ENCODE results near the gene MAP3K7.

Gene MAP3K7

DNA sequence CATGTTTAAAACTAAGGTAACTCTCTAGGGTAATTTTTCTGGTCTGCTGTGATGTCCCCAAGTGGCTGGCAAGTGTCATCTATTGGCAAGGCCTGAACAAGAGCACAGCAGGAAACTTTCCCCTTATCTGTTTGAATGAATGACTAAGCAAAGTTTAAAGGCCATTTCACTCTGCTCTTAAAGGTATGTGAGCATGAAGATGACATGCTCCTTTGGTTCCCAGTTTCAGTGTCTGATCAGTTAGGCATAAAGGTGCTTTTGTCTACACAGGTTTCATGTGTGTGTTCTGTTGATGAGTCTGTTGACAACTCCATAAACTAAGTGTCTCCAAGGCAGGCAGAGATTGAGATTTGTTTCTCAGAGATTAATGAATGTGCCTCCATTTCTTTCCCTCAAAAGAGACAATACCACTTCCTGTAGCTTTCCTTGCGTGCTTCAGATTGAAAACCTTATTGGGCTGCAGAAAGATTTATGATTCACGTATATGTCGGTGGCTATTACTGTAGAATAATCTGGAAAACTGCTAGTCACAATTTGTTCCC, 83.9 kb downstream of the MAP3K7 start:
- H3K4me1 ChIP-seq (ENCODE audit: control insufficient read depth in 5 of 5, insufficient read depth in 5 of 5, low read length in 5 of 5) = no peaks in the 10 kb centered on the region
- H3K4me3 ChIP-seq (ENCODE audit: low read depth in 1 of 5, low read length in 5 of 5) = no peak overlapping the region
- no peak overlapping the region for H3K9ac ChIP-seq (ENCODE audit: low read length in 5 of 5)
- H3K9me3 ChIP-seq (ENCODE audit: control insufficient read depth in 5 of 5, low read length in 5 of 5) = peaks cover 0 to 1% (median 0%) of the 10 kb centered on the region in 5 donors
- H3K36me3 ChIP-seq (ENCODE audit: control insufficient read depth in 5 of 5, insufficient read depth in 5 of 5, low read length in 5 of 5) = peaks cover 0 to 2% (median 0%) of the 10 kb centered on the region in 5 donors
- H3K27me3 ChIP-seq (ENCODE audit: control insufficient read depth in 5 of 5, insufficient read depth in 4 of 5, low read length in 5 of 5) = no peaks in the 10 kb centered on the region
- H3K27ac ChIP-seq (ENCODE audit: low read depth, low read length) = no peak overlapping the region

DNA sequence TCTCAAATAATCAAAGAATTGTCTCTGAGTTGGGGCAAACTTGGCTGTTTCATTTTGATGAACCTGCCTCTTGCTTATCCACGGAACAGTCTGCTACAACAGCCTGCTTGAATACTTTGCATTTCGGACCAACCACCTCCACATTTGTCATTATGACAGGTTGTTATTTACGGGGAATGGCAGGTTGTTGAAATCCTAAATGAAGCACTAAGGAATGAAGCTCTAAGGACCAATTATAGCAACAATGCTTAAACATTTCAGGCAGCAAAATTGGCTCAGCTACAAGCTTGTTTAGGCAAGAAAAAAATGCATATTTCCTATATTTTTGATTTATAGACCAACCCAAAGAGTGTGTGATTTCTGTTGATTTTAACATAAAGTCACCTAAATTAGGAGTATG, 84.5 kb downstream of the MAP3K7 start:
- Histone ChIP-seq H3K9me3 (ENCODE audit: control insufficient read depth in 5 of 5, low read length in 5 of 5) (no peaks in the 10 kb centered on the region), H3K9ac (ENCODE audit: low read length in 5 of 5) (no peak overlapping the region), H3K27me3 (ENCODE audit: control insufficient read depth in 5 of 5, insufficient read depth in 4 of 5, low read length in 5 of 5) (no peaks in the 10 kb centered on the region), H3K4me3 (ENCODE audit: low read depth in 1 of 5, low read length in 5 of 5) (no peak overlapping the region), H3K27ac (ENCODE audit: low read depth, low read length) (no peak overlapping the region), H3K36me3 (ENCODE audit: control insufficient read depth in 5 of 5, insufficient read depth in 5 of 5, low read length in 5 of 5) (peaks cover 0 to 2% (median 0%) of the 10 kb centered on the region in 5 donors), H3K4me1 (ENCODE audit: control insufficient read depth in 5 of 5, insufficient read depth in 5 of 5, low read length in 5 of 5) (no peaks in the 10 kb centered on the region)

DNA sequence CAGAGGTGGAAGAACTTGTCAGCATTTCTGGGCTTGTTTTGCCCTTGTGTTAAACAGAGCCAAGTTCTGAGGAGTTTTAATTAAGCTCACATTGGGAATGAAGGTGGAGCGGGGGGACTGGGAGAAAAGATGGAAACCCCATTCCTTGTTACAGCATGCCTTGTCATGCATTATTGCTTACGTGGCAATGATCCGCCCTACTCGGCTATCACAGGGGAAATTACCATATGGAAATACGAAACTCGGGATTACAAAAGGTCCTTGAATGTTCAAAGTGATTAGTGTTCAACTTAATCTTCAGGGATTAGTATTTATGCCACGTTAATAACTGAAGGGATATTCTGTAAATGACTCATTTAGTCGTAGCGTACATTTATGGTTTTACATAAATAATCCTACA, 86.4 kb downstream of the MAP3K7 start:
- Histone ChIP-seq H3K9ac (ENCODE audit: low read length in 5 of 5) (no peak overlapping the region), H3K27ac (ENCODE audit: low read depth, low read length) (no peak overlapping the region), H3K27me3 (ENCODE audit: control insufficient read depth in 5 of 5, insufficient read depth in 4 of 5, low read length in 5 of 5) (no peaks in the 10 kb centered on the region), H3K4me3 (ENCODE audit: low read depth in 1 of 5, low read length in 5 of 5) (no peak overlapping the region), H3K9me3 (ENCODE audit: control insufficient read depth in 5 of 5, low read length in 5 of 5) (no peaks in the 10 kb centered on the region), H3K4me1 (ENCODE audit: control insufficient read depth in 5 of 5, insufficient read depth in 5 of 5, low read length in 5 of 5) (no peaks in the 10 kb centered on the region), H3K36me3 (ENCODE audit: control insufficient read depth in 5 of 5, insufficient read depth in 5 of 5, low read length in 5 of 5) (peaks cover 0 to 2% (median 0%) of the 10 kb centered on the region in 5 donors)

DNA sequence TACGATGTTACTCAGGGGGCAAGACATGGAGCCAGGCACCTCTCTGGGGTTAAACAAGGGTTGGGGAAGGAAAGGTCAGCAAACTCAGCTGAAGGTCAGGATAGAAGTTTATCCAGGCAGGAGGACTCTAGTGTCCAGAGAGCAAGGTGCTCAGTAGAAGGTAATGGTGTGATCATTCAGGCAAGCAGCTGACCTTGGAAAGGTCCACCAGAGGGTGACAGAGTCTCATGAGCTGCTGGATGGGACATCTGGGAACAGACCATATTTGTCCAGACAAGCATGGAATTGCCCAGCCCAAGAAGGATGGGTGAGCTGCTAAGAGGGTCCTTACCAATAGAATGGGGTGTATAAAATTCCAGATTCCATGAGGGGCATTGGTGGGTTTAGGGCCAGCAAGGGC, 89.5 kb downstream of the MAP3K7 start:
- Histone ChIP-seq H3K4me3 (ENCODE audit: low read depth in 1 of 5, low read length in 5 of 5) (no peak overlapping the region), H3K9me3 (ENCODE audit: control insufficient read depth in 5 of 5, low read length in 5 of 5) (no peaks in the 10 kb centered on the region), H3K36me3 (ENCODE audit: control insufficient read depth in 5 of 5, insufficient read depth in 5 of 5, low read length in 5 of 5) (no peaks in the 10 kb centered on the region), H3K27ac (ENCODE audit: low read depth, low read length) (no peak overlapping the region), H3K4me1 (ENCODE audit: control insufficient read depth in 5 of 5, insufficient read depth in 5 of 5, low read length in 5 of 5) (peaks cover 0 to 10% (median 0%) of the 10 kb centered on the region in 5 donors), H3K9ac (ENCODE audit: low read length in 5 of 5) (no peak overlapping the region), H3K27me3 (ENCODE audit: control insufficient read depth in 5 of 5, insufficient read depth in 4 of 5, low read length in 5 of 5) (peaks cover 0 to 3% (median 0%) of the 10 kb centered on the region in 5 donors)

DNA sequence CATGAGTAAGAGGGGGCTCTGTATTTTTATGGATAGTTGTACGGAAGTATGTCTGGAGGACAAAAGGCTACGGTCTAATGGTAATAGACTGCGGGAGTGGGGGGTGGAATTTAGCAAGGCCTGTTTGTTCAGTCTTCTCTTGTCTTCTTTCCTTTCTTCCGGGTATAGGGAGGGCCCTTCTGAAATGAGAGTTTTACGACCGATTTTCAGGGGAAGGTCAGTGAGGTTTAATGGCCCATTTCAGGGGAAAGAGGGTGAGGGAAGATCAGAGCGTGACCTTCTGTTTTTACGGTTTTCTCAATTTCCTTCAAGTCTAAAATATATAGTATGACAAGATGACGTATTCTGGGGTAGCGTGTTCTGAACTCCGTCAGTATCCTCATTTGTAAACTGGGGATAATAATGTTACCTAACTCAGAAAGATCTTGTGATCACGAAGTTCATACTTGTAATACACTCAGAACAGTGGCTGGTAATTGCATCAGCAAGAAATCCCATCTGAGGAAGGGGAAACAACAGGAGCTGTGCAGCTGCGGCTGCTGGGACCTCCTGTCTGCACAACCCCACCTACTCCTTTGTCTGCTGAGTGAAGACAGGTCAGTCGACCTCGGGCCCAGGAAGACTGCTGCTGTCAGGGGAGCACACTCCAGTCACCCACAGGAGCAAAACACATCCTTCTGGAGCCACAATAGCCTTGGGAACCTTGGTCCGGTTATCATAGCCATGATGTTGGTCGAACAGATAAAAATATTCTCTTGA, 90.4 kb downstream of the MAP3K7 start:
- Histone ChIP-seq H3K9ac (ENCODE audit: low read length in 5 of 5) (no peak overlapping the region), H3K27me3 (ENCODE audit: control insufficient read depth in 5 of 5, insufficient read depth in 4 of 5, low read length in 5 of 5) (peaks cover 0 to 3% (median 0%) of the 10 kb centered on the region in 5 donors), H3K4me1 (ENCODE audit: control insufficient read depth in 5 of 5, insufficient read depth in 5 of 5, low read length in 5 of 5) (peaks cover 0 to 10% (median 0%) of the 10 kb centered on the region in 5 donors), H3K4me3 (ENCODE audit: low read depth in 1 of 5, low read length in 5 of 5) (no peak overlapping the region), H3K9me3 (ENCODE audit: control insufficient read depth in 5 of 5, low read length in 5 of 5) (no peaks in the 10 kb centered on the region), H3K27ac (ENCODE audit: low read depth, low read length) (no peak overlapping the region), H3K36me3 (ENCODE audit: control insufficient read depth in 5 of 5, insufficient read depth in 5 of 5, low read length in 5 of 5) (no peaks in the 10 kb centered on the region)

DNA sequence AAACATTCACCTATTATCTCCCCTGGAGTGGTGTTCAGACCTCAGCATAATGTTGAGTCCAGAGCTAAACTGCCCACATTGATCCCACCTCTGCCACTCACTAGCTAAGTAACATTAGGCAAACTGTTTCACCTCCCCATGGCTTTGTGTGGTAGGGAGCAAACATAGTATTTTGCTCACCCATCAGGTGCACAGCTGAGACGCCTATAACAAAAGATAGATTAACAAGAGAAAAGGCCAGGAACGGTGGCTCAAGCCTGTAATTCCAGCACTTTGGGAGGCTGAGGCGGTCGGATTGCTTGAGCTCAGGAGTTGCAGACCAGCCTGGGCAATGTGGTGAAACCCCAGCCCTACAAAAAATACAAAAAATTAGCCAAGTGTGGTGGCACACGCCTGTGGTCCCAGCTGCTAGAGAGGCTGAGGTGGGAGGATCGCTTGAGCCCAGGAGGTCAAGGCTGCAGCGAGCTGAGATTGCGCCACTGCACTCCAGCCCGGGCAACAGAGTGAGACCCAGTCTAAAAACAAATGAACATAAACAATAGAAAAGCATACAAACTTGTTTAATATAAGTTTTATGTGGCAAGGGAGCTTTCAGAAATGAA, 91.6 kb downstream of the MAP3K7 start:
- no peaks in the 10 kb centered on the region for H3K36me3 ChIP-seq (ENCODE audit: control insufficient read depth in 5 of 5, insufficient read depth in 5 of 5, low read length in 5 of 5)
- peaks cover 0 to 12% (median 0%) of the 10 kb centered on the region in 5 donors for H3K4me1 ChIP-seq (ENCODE audit: control insufficient read depth in 5 of 5, insufficient read depth in 5 of 5, low read length in 5 of 5)
- H3K27ac ChIP-seq (ENCODE audit: low read depth, low read length) = no peak overlapping the region
- H3K9ac ChIP-seq (ENCODE audit: low read length in 5 of 5) = no peak overlapping the region
- H3K9me3 ChIP-seq (ENCODE audit: control insufficient read depth in 5 of 5, low read length in 5 of 5) = no peaks in the 10 kb centered on the region
- no peak overlapping the region for H3K4me3 ChIP-seq (ENCODE audit: low read depth in 1 of 5, low read length in 5 of 5)
- H3K27me3 ChIP-seq (ENCODE audit: control insufficient read depth in 5 of 5, insufficient read depth in 4 of 5, low read length in 5 of 5) = peaks cover 0 to 3% (median 0%) of the 10 kb centered on the region in 5 donors

DNA sequence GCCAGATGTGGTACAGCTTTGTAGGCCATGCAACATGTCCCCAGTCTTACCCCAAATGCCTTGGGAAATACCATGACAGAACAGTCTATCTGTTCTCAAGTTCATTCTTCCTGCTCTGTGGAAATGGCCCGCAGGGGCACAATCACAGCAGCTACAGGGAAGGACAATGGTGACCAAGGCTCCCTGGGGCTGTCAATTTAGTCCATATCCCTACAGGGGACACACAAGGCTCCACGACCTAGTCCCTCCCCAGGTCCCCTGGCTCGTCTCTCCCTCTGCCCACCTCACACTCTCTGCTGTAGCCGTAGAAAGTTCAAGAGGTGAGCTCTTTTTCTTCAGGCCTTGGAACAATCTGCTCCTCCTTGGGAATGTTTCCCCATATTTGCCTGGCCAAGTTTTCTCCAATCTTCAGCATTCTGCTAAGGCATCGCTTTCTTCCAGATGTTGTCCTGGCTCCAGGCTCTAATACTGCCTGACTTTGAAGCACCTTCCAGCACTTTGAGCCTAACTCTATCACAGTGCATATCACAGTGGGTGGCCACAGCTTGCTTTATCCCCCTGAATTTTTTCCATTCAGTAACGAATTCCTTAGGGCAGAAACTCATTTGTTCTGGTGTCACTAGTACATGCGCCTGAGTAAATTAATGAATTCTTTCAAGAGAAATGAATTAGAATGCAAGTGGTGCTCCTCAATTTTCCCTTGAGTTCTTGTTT, 92.6 kb downstream of the MAP3K7 start:
- H3K9ac ChIP-seq (ENCODE audit: low read length in 5 of 5) = no peak overlapping the region
- no peak overlapping the region for H3K4me3 ChIP-seq (ENCODE audit: low read depth in 1 of 5, low read length in 5 of 5)
- H3K4me1 ChIP-seq (ENCODE audit: control insufficient read depth in 5 of 5, insufficient read depth in 5 of 5, low read length in 5 of 5) = peaks cover 0 to 21% (median 0%) of the 10 kb centered on the region in 5 donors
- peaks cover 0 to 3% (median 0%) of the 10 kb centered on the region in 5 donors for H3K27me3 ChIP-seq (ENCODE audit: control insufficient read depth in 5 of 5, insufficient read depth in 4 of 5, low read length in 5 of 5)
- no peaks in the 10 kb centered on the region for H3K9me3 ChIP-seq (ENCODE audit: control insufficient read depth in 5 of 5, low read length in 5 of 5)
- H3K36me3 ChIP-seq (ENCODE audit: control insufficient read depth in 5 of 5, insufficient read depth in 5 of 5, low read length in 5 of 5) = no peaks in the 10 kb centered on the region
- no peak overlapping the region for H3K27ac ChIP-seq (ENCODE audit: low read depth, low read length)

DNA sequence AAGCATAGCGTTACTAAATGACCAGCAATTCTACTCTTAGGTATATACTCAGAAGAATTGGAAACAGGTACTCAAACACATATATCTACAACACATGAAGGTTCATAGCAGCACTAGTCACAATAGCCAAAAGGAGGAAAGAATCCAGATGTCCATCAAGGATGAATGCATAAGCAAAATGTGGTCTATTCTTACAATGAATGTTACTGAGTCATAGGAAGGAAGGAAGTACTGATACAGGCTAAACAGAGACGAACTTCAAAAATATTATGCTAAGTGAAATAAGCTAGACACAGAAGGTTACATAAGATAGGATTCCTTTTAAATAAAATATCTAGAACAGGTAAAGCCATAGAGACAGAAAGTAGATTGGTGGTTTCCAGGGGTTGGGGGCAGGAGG, 93.5 kb downstream of the MAP3K7 start:
- no peak overlapping the region for H3K9ac ChIP-seq (ENCODE audit: low read length in 5 of 5)
- H3K9me3 ChIP-seq (ENCODE audit: control insufficient read depth in 5 of 5, low read length in 5 of 5) = no peaks in the 10 kb centered on the region
- no peak overlapping the region for H3K27ac ChIP-seq (ENCODE audit: low read depth, low read length)
- H3K4me1 ChIP-seq (ENCODE audit: control insufficient read depth in 5 of 5, insufficient read depth in 5 of 5, low read length in 5 of 5) = peaks cover 0 to 22% (median 0%) of the 10 kb centered on the region in 5 donors
- H3K27me3 ChIP-seq (ENCODE audit: control insufficient read depth in 5 of 5, insufficient read depth in 4 of 5, low read length in 5 of 5) = peaks cover 0 to 3% (median 0%) of the 10 kb centered on the region in 5 donors
- H3K4me3 ChIP-seq (ENCODE audit: low read depth in 1 of 5, low read length in 5 of 5) = no peak overlapping the region
- H3K36me3 ChIP-seq (ENCODE audit: control insufficient read depth in 5 of 5, insufficient read depth in 5 of 5, low read length in 5 of 5) = no peaks in the 10 kb centered on the region

DNA sequence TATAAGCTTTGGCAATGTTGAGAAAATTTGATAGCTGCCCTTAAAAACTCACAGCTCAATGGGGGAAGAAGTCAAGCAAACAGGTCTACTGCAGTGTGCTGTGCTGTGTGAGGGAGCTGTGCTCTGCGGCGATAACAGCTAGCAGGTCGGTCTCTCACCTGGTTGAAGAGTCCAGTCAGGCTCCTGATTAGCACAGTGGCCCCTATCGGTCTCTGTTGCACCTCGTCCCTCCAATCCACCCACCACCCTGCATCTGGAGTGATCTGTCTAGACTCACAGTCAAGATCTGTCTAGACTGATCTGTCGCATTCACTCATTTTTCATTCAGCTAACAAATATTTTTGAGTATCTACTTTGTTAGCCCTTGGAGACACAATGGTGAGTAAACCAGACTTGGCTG, 94.1 kb downstream of the MAP3K7 start:
- Histone ChIP-seq H3K36me3 (ENCODE audit: control insufficient read depth in 5 of 5, insufficient read depth in 5 of 5, low read length in 5 of 5) (no peaks in the 10 kb centered on the region), H3K4me3 (ENCODE audit: low read depth in 1 of 5, low read length in 5 of 5) (no peak overlapping the region), H3K4me1 (ENCODE audit: control insufficient read depth in 5 of 5, insufficient read depth in 5 of 5, low read length in 5 of 5) (peaks cover 0 to 22% (median 0%) of the 10 kb centered on the region in 5 donors), H3K27me3 (ENCODE audit: control insufficient read depth in 5 of 5, insufficient read depth in 4 of 5, low read length in 5 of 5) (peaks cover 0 to 3% (median 0%) of the 10 kb centered on the region in 5 donors), H3K9me3 (ENCODE audit: control insufficient read depth in 5 of 5, low read length in 5 of 5) (no peaks in the 10 kb centered on the region), H3K27ac (ENCODE audit: low read depth, low read length) (no peak overlapping the region), H3K9ac (ENCODE audit: low read length in 5 of 5) (no peak overlapping the region)

DNA sequence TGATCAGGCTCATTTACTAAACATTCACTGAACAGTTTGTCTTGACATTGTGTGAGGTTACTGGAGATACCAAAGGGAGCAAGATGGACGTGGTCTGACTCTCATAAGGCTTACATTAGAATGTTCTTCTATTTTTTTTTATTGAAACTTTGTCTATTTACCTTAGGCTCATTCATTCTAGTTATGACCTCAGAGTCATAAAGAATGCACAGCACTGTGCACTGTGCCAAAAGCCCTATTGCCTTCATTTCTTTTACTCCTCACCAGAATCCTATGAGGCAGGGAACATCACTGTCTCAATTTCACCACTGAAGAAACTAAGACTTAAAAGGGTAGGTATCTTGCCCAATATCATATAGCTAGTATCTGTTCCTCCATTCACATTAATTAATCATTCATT, 94.5 kb downstream of the MAP3K7 start:
- Histone ChIP-seq H3K9me3 (ENCODE audit: control insufficient read depth in 5 of 5, low read length in 5 of 5) (no peaks in the 10 kb centered on the region), H3K4me1 (ENCODE audit: control insufficient read depth in 5 of 5, insufficient read depth in 5 of 5, low read length in 5 of 5) (peaks cover 0 to 22% (median 0%) of the 10 kb centered on the region in 5 donors), H3K36me3 (ENCODE audit: control insufficient read depth in 5 of 5, insufficient read depth in 5 of 5, low read length in 5 of 5) (no peaks in the 10 kb centered on the region), H3K4me3 (ENCODE audit: low read depth in 1 of 5, low read length in 5 of 5) (no peak overlapping the region), H3K27ac (ENCODE audit: low read depth, low read length) (no peak overlapping the region), H3K27me3 (ENCODE audit: control insufficient read depth in 5 of 5, insufficient read depth in 4 of 5, low read length in 5 of 5) (peaks cover 0 to 3% (median 0%) of the 10 kb centered on the region in 5 donors), H3K9ac (ENCODE audit: low read length in 5 of 5) (no peak overlapping the region)

All from subcutaneous abdominal adipose tissue (tissue), 5 donors.